ENCODE results near the gene KCND1.
A peak's percentile ranks its signal among the peaks of the same experiment; 100 is the strongest.

KCND1 gene

GRCh38 chrX:48961585-48962091, 10.0 kb downstream of the KCND1 start:
- H3K27ac Mint-ChIP-seq = no peak overlapping the region
- H3K4me3 Mint-ChIP-seq = no peak overlapping the region
- no peaks in the 10 kb centered on the region for H3K36me3 Mint-ChIP-seq
- H3K4me1 Mint-ChIP-seq (ENCODE audit: low read depth) = peaks cover 12% of the 10 kb centered on the region
- no peaks in the 10 kb centered on the region for H3K9me3 Mint-ChIP-seq (ENCODE audit: low read depth)
- no peaks in the 10 kb centered on the region for H3K27me3 Mint-ChIP-seq

GRCh38 chrX:48960291-48960690, 11.4 kb downstream of the KCND1 start:
- Mint-ChIP-seq H3K4me1 (ENCODE audit: low read depth) (peaks cover 25% of the 10 kb centered on the region), H3K36me3 (no peaks in the 10 kb centered on the region), H3K9me3 (ENCODE audit: low read depth) (no peaks in the 10 kb centered on the region), H3K4me3 (peak overlapping the region; percentile 70), H3K27me3 (no peaks in the 10 kb centered on the region), H3K27ac (peak overlapping the region; percentile 87)

- Mint-ChIP-seq H3K9me3 (ENCODE audit: low read depth) (no peaks in the 10 kb centered on the region), H3K4me1 (ENCODE audit: low read depth) (peaks cover 38% of the 10 kb centered on the region), H3K27ac (peak overlapping the region; percentile 100), H3K36me3 (no peaks in the 10 kb centered on the region), H3K27me3 (no peaks in the 10 kb centered on the region), H3K4me3 (peak overlapping the region; percentile 98)
Observed at GRCh38 chrX:48958635-48959094, 13.0 kb downstream of the KCND1 start.

GRCh38 chrX:48957827-48958634, 13.6 kb downstream of the KCND1 start:
- Mint-ChIP-seq H3K9me3 (ENCODE audit: low read depth) (no peaks in the 10 kb centered on the region), H3K36me3 (no peaks in the 10 kb centered on the region), H3K27me3 (no peaks in the 10 kb centered on the region), H3K4me1 (ENCODE audit: low read depth) (peaks cover 44% of the 10 kb centered on the region), H3K4me3 (peak overlapping the region; percentile 98), H3K27ac (peak overlapping the region; percentile 100)

- no peaks in the 10 kb centered on the region for H3K36me3 Mint-ChIP-seq
- peaks cover 49% of the 10 kb centered on the region for H3K4me1 Mint-ChIP-seq (ENCODE audit: low read depth)
- H3K27ac Mint-ChIP-seq = peak within 1 kb of the TSS; percentile 100
- H3K27me3 Mint-ChIP-seq = no peaks in the 10 kb centered on the region
- peak within 1 kb of the TSS; percentile 98 for H3K4me3 Mint-ChIP-seq
- no peaks in the 10 kb centered on the region for H3K9me3 Mint-ChIP-seq (ENCODE audit: low read depth)
Observed at GRCh38 chrX:48957477-48957826, 14.2 kb downstream of the KCND1 start, which contains the start of gene OTUD5. TSS of gene OTUD5 (minus strand) at chrX:48957607. CDS start at chrX:48957570, 37 bp downstream.

GRCh38 chrX:48956728-48957414, 14.8 kb downstream of the KCND1 start:
- H3K27ac Mint-ChIP-seq = peak overlapping the region; percentile 86
- H3K4me1 Mint-ChIP-seq (ENCODE audit: low read depth) = peaks cover 55% of the 10 kb centered on the region
- no peaks in the 10 kb centered on the region for H3K27me3 Mint-ChIP-seq

GRCh38 chrX:48948589-48948988, 23.1 kb downstream of the KCND1 start:
- no peaks in the 10 kb centered on the region for H3K9me3 Mint-ChIP-seq (ENCODE audit: low read depth)

More at GRCh38 chrX:48956728-48957414, 14.8 kb downstream of the KCND1 start:
- Mint-ChIP-seq H3K36me3 (no peaks in the 10 kb centered on the region), H3K4me3 (peak overlapping the region; percentile 87), H3K9me3 (ENCODE audit: low read depth) (no peaks in the 10 kb centered on the region)

GRCh38 chrX:48945517-48946348, 25.9 kb downstream of the KCND1 start:
- H3K27ac Mint-ChIP-seq = peak overlapping the region; percentile 58
- peaks cover 49% of the 10 kb centered on the region for H3K4me1 Mint-ChIP-seq (ENCODE audit: low read depth)
- H3K36me3 Mint-ChIP-seq = peaks cover 7% of the 10 kb centered on the region
- no peaks in the 10 kb centered on the region for H3K27me3 Mint-ChIP-seq
- H3K4me3 Mint-ChIP-seq = no peak overlapping the region
- H3K9me3 Mint-ChIP-seq (ENCODE audit: low read depth) = no peaks in the 10 kb centered on the region

More at GRCh38 chrX:48948589-48948988, 23.1 kb downstream of the KCND1 start:
- Mint-ChIP-seq H3K27me3 (no peaks in the 10 kb centered on the region), H3K4me3 (no peak overlapping the region), H3K27ac (no peak overlapping the region), H3K36me3 (no peaks in the 10 kb centered on the region), H3K4me1 (ENCODE audit: low read depth) (peaks cover 43% of the 10 kb centered on the region)

GRCh38 chrX:48942895-48943294, 28.7 kb downstream of the KCND1 start:
- peak overlapping the region; percentile 59 for H3K4me3 Mint-ChIP-seq
- H3K27me3 Mint-ChIP-seq = no peaks in the 10 kb centered on the region
- H3K36me3 Mint-ChIP-seq = peaks cover 7% of the 10 kb centered on the region
- peak overlapping the region; percentile 93 for H3K27ac Mint-ChIP-seq
- H3K9me3 Mint-ChIP-seq (ENCODE audit: low read depth) = no peaks in the 10 kb centered on the region
- H3K4me1 Mint-ChIP-seq (ENCODE audit: low read depth) = peaks cover 72% of the 10 kb centered on the region

- Mint-ChIP-seq H3K4me3 (peak overlapping the region; percentile 87), H3K36me3 (peaks cover 7% of the 10 kb centered on the region), H3K27ac (peak overlapping the region; percentile 98), H3K9me3 (ENCODE audit: low read depth) (no peaks in the 10 kb centered on the region), H3K4me1 (ENCODE audit: low read depth) (peaks cover 80% of the 10 kb centered on the region), H3K27me3 (no peaks in the 10 kb centered on the region)
Observed at GRCh38 chrX:48940404-48940955, 31.2 kb downstream of the KCND1 start.

- Mint-ChIP-seq H3K27me3 (no peaks in the 10 kb centered on the region), H3K36me3 (peaks cover 10% of the 10 kb centered on the region), H3K27ac (peak overlapping the region; percentile 98), H3K4me1 (ENCODE audit: low read depth) (peaks cover 88% of the 10 kb centered on the region), H3K9me3 (ENCODE audit: low read depth) (no peaks in the 10 kb centered on the region), H3K4me3 (peak overlapping the region; percentile 87)
Observed at GRCh38 chrX:48939524-48940228, 32.0 kb downstream of the KCND1 start.

- Mint-ChIP-seq H3K36me3 (peaks cover 14% of the 10 kb centered on the region), H3K27me3 (no peaks in the 10 kb centered on the region), H3K9me3 (ENCODE audit: low read depth) (no peaks in the 10 kb centered on the region), H3K4me3 (peak overlapping the region; percentile 87), H3K27ac (peak overlapping the region; percentile 98), H3K4me1 (ENCODE audit: low read depth) (peaks cover 89% of the 10 kb centered on the region)
Observed at GRCh38 chrX:48938721-48939425, 32.8 kb downstream of the KCND1 start.

All from activated naive CD8-positive, alpha-beta T cell (primary cell).